T-helper 1 cell (primary cell): ENCODE measurements around the gene B4GALT1.

Source experiments
- DNase-seq, 5 donors: peaks; one replicate each; pipeline ENCODE4 v3.0.0-alpha.2; 2012 to 2020

The B4GALT1 gene

DNA sequence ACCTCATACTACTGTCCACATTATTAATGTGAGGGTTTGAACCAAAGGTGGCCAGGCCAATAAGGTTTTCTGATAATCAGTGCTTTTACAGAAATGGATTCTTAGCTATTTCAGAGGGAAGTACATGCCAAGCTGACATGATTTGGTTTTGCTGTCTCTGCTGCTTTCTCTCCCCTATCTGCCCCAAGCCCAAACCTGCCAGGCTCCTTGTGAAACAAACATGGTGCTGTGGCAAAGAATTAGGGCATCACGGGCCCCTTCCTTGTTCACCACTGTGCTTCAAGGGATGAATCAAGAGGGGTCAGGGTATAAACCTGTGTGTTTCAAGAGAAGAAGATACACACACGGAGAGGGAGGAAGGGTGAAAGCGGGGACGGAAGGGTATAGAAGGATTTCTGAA lies 49.3 kb downstream of the B4GALT1 start:
- no peak for DNase-seq

DNA sequence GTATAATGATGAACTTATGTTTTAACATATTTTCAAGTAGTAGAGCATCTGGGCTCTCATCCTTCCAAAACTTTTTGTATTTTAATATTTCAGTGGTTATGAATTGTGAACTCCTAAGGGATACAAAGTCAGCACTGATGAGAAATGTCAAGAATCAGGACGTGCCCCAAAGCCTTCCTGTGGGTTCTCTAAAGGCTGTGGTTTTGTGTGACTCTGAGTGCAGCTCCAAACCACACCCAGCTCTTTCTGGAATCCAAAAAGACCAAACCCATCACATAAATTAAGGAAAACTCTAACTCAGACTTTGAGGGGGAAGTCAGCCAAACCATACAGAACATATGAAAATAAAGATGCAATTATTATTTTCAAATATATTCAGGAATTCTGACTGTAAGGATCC lies 49.8 kb downstream of the B4GALT1 start:
- DNase-seq = no peak

DNA sequence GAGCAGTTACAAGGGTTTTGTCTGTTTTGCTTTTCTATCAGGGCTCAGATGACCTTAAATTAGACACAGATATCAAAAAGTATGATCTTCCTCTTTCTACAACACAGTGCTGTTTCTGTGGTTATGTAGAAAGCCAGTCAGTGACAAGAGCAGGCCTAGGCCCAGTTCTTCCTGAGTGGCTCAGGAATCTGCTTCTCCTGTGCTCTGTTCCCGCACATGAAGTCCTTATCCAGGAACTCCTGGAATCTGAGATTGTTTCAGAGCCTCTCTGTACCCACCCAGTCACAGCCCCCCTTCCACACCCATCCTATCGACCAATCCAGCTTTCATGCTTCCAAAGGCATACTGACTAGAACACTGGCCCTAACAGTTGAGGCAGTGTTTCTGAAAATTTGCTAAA lies 50.3 kb downstream of the B4GALT1 start:
- no peak for DNase-seq

DNA sequence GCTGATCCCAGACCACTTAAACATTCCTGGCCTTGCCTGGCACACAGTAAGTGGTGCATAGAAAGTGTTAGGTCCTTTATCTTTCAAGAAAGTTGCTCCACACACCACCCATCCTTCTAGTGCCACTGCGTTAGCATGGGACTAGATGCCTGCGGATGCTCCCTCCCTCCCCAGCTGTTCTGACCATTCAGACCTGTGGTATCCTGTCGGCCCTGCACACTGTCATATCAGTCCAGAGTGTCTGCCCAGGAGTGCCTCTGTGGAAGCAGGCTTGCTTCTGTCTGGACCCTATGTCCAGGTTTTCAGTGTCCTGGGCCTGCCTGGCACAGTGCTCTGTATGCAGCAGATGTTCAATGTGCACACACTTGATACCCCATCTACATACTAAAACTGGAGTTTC lies 52.4 kb downstream of the B4GALT1 start:
- DNase-seq = no peak

DNA sequence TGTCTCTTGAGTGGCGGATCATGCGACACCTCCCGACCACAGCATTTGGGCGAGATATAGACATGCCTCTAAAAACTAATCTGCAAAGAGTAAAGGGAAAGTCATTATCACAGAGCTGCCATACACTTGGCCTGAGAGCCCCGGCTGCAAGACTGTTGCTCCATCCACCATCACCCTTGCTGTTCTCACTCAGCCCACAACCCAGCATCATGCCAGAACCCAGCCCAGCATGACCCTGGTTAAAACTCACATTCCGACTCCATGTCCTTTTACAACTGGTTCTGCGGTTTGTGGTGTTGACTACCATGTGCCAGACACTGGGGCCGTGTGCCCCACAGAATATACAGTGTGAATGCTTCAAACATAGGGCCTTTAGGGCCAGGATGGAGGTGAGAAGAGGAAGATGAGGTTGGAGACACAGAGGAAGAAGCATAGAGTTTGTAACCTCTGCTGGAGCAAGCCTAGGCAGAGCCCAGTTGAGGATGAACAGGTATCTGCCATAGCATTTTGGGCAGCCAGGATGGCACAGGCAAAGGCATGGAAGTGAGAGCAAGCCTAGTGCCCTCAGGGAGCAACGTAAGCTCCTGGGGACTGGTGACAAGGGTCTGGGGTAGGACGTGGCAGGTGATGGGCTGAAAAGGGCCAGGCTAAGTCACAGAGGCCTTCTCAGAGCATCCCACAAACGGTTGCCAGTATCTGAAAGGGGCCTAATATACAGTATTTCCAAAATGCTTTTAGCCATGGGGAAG lies 53.2 kb downstream of the B4GALT1 start:
- no peak for DNase-seq

DNA sequence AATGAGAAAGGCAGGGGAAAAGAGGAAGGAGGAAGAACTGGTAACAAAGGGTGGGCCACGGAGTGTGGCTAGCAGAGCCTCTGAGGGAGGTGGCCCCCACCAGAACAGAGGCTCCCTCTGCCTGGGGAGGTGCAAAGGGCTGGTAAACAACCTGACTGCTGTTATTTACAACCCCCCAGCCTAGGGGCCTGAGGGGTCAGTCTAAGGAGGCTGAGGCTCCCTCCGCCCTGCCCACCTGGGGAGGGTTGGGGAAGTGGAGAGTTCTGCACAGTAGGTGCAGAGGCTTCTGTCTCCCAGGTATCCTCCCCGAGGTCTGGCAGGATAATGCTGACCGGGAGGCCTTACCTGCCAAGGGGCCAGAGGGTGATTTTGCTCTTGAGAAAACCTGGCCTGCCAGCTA lies 55.0 kb downstream of the B4GALT1 start:
- no peak for DNase-seq

DNA sequence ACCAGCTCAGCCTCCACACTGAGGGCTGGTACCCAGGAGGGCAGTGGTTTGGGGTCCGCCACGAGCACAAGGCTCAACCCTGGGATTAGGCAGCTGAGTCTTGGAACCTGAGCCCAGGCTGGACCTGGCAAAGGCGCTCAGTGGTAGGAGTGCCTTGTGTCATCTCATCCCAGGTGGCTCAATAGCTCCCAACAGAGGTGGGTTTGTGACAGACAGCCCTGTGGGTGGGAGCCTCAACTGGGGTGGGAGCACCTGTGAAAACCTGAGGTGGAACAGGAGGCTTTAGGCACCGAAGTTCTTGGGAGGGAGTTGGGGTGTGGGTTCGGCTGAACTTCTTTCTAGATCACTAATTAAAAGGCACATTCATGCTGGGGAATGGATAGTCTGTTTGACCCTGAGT lies 55.5 kb downstream of the B4GALT1 start:
- DNase-seq = no peak

DNA sequence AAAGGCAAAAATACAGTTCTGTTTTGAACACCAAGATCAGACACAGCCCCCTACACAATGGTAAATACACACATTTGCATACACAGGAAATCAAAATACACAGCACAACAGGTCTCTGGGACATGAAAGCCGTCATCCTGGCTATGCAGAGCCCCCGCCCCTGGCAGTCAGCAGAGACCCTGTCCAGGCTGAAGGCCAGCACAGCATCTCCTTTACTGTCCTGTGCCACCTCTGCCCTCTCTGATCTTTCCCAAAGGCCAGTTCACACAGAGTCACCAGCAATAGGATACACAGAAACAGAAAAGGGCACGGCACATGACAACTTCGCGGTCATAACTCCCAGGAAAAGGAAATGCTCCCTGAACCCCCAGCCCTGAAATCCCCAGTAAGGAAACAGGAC lies 56.5 kb downstream of the B4GALT1 start:
- no peak for DNase-seq

DNA sequence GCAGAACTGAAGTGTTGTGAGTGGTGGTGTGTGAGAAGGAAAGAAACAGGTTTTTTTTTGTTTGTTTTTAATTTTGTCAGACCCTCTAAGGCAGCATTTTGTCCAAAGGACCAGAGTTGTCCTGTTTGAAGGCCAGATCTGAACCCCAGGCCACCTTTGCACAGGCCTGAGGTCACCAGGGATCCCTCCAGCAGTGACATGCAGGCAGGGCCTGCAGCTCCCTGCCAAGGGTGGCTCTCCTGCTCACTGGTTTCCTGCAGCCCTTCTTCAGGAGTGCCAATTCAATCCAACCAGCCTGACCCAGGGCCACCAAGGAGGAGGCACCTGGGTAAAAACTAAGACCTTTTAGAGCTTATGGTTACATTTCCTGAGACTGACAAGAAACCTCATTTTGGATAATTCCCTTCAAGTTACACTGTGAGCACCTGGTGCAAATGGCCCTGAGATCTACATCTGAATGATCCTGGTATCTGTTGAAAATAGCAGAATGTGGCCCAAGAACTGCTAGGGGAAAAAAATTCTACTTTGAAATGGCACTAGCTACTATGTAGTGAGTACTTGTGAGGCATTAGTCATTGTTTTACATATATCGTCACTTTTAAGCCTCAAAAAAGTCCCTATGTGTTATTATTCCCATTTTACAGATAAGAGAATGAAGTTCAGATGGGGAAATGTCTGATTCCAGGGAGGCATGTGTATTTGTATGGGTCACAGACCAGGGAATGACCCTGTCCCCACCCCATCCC lies 57.1 kb downstream of the B4GALT1 start:
- no peak for DNase-seq

DNA sequence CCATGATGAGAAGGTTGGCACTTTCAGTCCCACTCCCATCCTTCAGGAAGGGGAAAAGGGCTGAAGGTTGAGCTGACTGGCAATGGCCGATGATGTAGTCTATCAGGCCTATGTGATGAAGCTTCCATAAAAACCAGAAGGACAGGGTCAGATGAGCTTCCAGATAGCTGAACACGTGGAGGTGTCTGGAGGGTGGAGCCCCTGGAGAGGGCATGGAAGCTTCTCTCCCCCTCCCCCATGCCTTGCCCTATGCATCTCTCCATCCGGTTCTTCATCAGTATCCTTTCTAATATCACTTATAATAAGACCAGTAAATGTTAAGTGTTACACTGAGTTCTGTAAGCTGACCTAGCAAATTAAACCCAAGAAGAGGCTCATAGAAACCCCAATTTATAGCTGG lies 58.0 kb downstream of the B4GALT1 start:
- no peak for DNase-seq

DNA sequence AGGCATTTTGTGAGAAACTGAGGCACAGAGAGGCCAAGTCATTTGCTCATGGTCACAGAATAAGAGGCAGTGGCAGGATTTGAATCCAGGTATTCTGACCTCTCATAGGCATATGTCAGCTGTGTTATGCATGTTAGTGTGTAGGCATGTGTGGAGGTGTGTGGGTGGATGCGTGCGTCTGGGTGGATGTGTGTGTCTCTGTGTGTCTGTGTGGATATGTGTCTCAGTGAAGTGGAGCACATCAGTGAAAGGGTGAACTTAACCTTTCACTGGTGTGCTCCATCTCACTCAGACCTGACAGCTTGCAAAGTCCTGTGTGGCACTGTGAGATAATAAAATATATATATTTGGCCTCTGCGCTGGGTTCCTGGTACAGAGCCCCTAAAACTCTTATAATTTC lies 58.7 kb downstream of the B4GALT1 start:
- no peak for DNase-seq

DNA sequence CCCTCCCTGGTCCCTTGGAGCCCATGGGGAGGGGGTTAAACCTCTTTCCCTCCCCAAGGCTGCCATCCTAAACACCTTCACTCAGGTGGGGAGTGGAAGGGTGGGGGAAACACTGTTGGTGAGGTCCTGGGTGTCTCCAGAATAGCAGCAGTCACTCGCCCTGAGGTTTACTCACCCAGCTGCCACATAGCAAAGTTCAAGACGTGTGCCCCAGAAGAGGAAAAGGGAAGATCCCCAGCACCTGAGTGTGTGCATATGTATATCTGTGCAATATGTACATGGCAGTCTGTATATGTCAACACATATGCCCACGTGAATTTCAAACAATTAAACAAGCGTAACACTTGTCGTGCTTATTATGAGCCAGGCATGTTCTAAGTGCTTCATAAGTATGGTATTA lies 59.4 kb downstream of the B4GALT1 start:
- no peak for DNase-seq

DNA sequence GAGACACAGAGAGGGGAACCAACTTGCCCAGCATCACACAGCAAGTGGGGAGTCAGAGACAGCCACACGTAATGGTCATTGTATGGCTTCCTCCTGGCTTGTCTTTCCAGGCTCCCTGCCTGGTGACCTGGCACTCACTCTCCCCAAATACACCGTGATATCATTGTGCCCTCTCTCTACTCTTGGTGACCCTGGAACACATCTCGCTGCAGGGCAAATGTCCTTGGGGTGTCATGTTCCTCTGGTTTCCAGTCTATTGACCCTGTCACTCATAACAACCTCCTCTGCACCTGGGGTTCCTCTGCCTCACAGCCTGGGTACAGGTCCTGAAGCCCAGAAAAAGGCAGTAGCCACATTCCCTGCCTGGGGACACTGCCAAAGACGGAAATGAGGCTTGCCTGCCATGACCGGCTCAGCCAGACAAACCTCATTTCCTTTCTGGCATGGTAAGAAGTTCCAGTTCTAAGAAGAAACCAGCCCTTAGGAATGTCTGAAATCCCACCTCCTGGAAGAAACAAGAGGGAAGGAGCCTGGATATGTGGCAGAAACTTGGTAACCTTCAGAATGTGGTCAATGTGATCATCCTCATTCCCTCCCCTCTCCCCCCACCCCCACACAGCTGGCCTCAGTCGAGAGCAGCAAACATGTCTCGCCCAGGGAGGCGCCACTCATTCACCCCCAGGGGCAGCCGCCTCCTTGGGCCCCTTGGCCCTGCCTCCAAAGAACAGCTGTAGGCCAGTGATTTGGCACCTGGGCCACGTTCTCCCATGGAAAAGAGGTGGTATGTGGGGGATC lies 60.1 kb downstream of the B4GALT1 start:
- no peak for DNase-seq

DNA sequence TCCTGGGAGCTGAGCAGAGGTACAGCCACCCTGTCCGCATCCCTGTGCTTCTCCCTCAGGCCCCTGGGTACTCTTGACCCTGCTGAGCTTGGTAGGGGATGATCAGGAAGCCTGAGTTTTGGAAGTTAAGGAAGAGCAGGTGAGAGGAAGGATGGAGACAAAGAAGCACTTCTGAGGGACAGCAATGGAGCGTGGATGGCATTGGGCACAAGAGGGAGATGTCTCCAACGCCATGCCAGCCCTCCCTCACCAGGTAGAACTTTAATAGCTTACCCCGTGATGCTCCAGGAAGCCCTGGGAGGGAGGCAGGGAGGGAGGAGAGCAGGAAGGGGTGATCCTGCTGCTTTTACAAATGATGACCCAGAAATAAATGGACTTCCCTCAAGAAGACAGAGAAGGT lies 60.8 kb downstream of the B4GALT1 start:
- DNase-seq = no peak

DNA sequence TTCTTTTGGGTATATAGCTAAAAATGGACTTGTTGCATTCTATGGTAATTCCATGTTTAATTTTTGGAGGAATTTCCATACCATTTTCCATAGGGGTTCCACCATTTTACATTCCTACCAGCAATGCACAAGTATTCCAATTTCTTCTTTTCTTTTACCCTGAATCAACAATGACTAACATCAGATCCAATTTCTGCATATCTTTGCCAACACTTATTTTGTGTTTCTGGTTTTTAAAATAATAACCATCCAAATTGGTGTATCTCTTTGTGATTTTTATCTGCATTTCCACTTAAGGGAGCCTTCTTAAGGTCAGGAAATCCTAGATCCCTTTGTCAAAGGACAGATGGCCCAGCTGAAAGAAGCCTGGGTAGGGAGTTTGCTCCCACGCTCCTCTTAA lies 61.2 kb downstream of the B4GALT1 start:
- no peak for DNase-seq

DNA sequence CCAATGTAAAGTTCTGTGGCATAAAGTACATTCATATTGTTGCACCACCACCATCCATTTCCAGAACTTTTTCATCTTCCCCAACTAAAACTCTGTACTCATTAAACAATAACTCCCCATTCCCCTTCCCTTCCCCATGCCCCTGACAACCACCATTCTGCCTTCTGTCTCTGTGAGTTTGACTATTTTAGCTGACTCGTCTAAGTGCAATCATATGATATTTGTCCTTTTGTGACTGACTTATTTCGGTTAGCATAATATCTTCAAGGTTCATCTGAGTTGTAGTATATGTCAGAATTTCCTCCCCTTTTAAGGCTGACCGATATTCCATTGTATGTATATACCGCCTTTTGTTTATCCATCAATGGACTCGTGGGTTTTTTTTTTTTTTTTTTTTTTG lies 61.6 kb downstream of the B4GALT1 start:
- DNase-seq = no peak

DNA sequence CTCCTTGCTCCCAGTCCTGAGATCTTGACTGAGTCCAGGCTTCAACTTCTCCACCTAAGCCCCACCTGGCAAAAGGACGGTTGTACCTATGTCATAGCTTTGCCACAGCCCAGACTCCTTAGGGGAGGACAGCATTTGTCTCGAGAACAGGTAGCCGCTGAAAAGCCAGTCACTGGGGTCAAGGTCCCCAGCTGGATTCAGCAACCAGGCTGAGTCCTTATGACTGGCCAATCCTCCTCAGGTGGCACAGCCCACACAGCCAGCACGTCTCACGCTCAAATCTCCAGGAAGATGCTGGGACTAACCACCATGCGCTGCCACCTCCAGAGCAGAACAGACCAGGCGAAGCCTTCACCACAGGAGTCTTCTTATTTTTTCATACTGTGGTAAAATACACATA lies 62.7 kb downstream of the B4GALT1 start:
- DNase-seq = no peak

DNA sequence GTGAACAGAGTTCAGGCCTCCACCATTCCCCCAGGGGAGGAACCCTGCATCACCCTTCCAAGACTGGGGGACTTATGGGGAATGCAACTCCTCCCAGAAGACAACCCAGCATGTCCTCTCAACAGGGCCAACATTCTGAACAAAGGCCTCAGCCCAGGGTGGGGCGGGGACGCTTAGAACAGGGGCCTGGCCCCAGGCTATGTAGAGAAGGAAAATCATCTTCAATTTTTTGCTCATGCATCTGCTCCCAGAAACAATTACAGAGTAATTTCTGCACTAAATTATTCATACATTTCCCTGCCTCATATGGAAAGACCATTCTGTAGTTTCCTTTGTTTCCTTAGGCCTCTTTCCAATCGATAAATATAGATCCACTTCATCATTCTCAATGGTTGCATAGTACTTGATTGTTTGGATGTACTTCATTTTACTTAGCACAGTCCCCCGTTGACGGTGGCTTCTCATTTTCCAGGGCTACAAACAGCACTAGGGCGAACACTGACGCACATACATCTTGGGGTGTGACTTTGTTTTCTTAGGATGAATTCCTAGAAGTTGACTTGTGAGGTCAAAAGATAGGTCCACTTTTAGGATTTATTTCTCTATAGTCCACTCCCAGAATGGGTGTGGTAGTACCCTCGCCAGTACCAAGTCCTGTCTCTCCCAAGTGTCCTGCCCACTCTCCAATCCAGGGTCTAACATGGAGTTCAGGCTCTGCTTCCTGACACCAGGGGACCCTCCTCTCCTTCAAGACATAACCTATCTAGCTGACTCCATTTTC lies 63.4 kb downstream of the B4GALT1 start:
- no peak for DNase-seq

DNA sequence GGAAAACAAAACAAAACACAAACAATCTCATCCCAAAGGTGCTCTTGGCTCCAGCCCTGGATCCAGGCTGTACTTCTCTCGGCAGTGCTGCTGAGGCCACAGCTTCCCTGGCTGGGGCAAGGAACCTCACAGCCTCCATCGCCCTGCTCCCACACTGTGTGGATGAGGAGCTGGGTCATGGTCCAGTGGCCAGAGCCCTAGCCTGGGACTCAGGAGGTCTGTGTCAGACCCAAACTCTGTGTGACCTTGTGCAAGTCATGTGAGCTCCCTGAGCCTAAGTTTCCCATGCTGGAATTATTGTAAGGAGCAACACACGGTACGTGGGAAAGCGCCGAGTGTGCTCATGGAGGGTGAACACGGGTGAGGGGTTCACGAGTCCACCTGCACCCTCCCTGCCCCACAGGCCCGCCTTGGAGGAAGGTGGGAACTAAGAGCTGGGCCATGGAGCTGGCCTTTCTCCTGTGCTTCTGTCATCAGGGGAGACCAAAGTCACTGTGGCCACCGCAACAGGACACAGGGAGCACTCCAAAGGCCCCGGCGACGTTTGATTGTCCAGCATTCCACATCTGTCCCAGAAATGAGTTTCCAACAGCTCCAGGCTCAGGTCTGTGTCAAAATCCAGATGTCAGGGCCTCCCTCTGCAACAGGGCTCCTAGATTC lies 64.5 kb downstream of the B4GALT1 start:
- no peak for DNase-seq

DNA sequence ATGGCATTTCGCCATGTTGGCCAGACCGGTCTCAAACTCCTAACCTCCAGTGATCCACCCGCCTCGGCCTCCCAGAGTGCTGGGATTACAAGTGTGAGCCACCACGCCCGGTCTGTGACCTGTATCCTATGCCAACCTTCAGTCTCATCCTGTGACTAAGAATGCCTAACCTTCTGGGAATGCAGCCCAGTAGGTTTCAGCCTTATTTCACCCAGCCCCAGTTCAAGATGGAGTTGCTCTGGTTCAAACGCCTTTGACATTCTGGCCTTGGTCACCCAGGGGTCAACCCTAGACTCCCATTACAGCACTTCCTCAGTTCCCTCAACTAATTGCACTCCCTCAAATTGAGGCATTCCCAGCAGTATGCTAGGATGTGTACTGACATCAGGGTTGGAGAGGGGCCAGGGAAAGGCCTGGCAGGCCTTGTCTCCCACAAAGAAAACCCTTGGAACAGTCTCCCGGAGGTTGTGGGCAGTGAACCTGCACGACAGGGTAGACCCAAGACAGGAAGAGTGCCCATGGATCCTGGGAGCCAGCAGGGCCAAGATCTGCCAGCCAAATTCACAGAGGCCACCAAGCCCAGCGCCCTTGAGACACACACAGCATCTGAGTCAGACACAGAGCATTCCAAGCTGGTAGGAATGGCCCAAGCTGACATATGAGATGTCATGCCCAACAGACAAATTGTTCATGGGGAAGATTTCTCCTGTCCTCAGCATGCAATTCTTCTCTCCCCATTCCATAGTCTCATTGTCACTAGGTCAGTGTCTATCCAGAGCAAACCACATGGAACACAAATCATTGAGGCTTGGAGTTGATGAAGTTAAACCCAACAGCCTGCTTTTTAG lies 65.8 kb downstream of the B4GALT1 start:
- no peak for DNase-seq

DNA sequence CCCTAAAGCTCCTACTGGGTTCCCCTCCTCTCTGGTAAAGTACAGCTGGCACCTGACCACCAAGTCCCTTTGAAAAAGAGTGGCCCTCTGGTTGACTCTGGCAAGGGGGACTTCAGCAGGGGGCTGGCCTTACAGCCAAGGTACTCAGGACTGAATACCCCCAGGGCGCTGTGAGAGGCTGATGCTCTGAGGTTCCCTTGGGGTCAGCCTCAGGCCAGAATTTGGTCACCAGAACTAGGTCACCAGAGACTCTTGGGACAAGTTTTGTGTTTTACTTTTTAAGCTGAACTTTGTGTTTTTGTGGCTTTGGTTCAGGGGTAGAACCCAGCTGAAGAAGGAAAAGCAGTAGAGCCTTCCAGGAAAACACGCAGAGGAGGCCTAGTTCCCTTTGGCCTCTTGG lies 67.4 kb downstream of the B4GALT1 start:
- no peak for DNase-seq
